Endodermal cell (in vitro differentiated cells): ENCODE results near the gene MBD3L2. TPM values are rescaled to one million over a fixed set of nuclear protein-coding genes. Genes with fewer than 3 reads are reported as not detected.
"Not testable (repeated sequence)": the region's sequence is repeated elsewhere in the genome, so short reads cannot be mapped to it uniquely, and the experiment has no call there.

Experiments used
- DNase-seq: peaks from one replicate; pipeline ENCODE4 v3.0.0-alpha.2; 2017
- H3K27ac ChIP-seq: 2 replicates; pipeline ENCODE4 v1.5.1; 2013; ENCODE audit warnings: mild to moderate bottlenecking, low read depth, low read length, moderate library complexity
- H3K27me3 ChIP-seq: 2 replicates; pipeline ENCODE4 v1.6.1; 2013; ENCODE audit warnings: mild to moderate bottlenecking, low read length, moderate library complexity; ENCODE audit not compliant: insufficient read depth, control insufficient read depth, poor library complexity, severe bottlenecking
- H3K36me3 ChIP-seq: 2 replicates; pipeline ENCODE4 v1.7.0; 2013; ENCODE audit warnings: mild to moderate bottlenecking, low read length, moderate library complexity; ENCODE audit not compliant: control insufficient read depth, insufficient read depth
- H3K4me1 ChIP-seq: one replicate; pipeline ENCODE4 v1.7.0; 2013; ENCODE audit warnings: low read length; ENCODE audit not compliant: control insufficient read depth, insufficient read depth
- H3K4me3 ChIP-seq: 2 replicates; pipeline ENCODE4 v1.5.1; 2013; ENCODE audit warnings: mild to moderate bottlenecking, low read length, moderate library complexity
- H3K9ac ChIP-seq: 2 replicates; pipeline ENCODE4 v1.6.1; 2013; ENCODE audit warnings: mild to moderate bottlenecking, low read length, moderate library complexity; ENCODE audit not compliant: poor library complexity, severe bottlenecking; ENCODE audit errors: extremely low read depth
- H3K9me3 ChIP-seq: 2 replicates; pipeline ENCODE4 v1.6.1; 2013; ENCODE audit warnings: mild to moderate bottlenecking, low read length, moderate library complexity; ENCODE audit not compliant: control insufficient read depth
- H3K27ac Mint-ChIP-seq: 2 replicates; pipeline ENCODE4 v1.8.0; 2020; ENCODE audit warnings: mixed read lengths
- H3K27me3 Mint-ChIP-seq: 2 replicates; pipeline ENCODE4 v1.8.0; 2021; ENCODE audit warnings: mild to moderate bottlenecking, mixed read lengths; ENCODE audit not compliant: insufficient read depth
- H3K36me3 Mint-ChIP-seq: 2 replicates; pipeline ENCODE4 v1.8.0; 2020; ENCODE audit warnings: low read depth, mixed read lengths
- H3K4me1 Mint-ChIP-seq: 2 replicates; pipeline ENCODE4 v1.8.0; 2020; ENCODE audit warnings: mixed read lengths
- H3K4me3 Mint-ChIP-seq: 2 replicates; pipeline ENCODE4 v1.8.0; 2020; ENCODE audit warnings: mild to moderate bottlenecking, moderate library complexity, mixed read lengths
- H3K9me3 Mint-ChIP-seq: 2 replicates; pipeline ENCODE4 v1.8.0; 2020; ENCODE audit warnings: mild to moderate bottlenecking, mixed read lengths
- WGBS, 2 experiments: methylation state at CpG; one replicate each; pipeline versions ENCODE4 v1.1.5 to v1.1.7; 2013; ENCODE audit warnings: missing lambda C conversion rate in 2 of 2, mixed read lengths in 1 of 2; ENCODE audit not compliant: insufficient coverage in 1 of 2, insufficient read length in 1 of 2; 5-methylcytosine and 5-hydroxymethylcytosine counted together
- long read RNA-seq, 4 experiments: library from polyadenylated mRNA in 2 of 4; library from RNA in 1 of 4; library from capped mRNA in 1 of 4; stranded (forward) in 3 of 4; unstranded in 1 of 4; transcript quantifications; one replicate each; pipeline ENCODE4 v2.0.0, GENCODE V29; 2020 to 2021; ENCODE audit warnings: inconsistent platforms in 1 of 4
- polyA plus RNA-seq, 2 experiments: library from polyadenylated mRNA; stranded (reverse); fragments of 50-300 nt; gene quantifications; one replicate each; pipeline ENCODE4 v1.2.3, GENCODE V29; 2013
- total RNA-seq, 2 donors: library from RNA; stranded (reverse); fragmentation: NEBNext Ultra II Directional in 1 of 2; extraction: Animal tissue kit (Norgen Biotek cat#: 25700) in 1 of 2; gene quantifications; 2 replicates in 1 of 2; 3 replicates in 1 of 2; pipeline ENCODE4 v1.2.1, GENCODE V29; 2021
- TF ChIP-seq, protein P1 (sequence below): fragments of 200-600 bp; sonication (generic); conservative IDR thresholded peaks from 2 replicates; pipeline ENCODE4 v1.5.0; 2021; ENCODE audit warnings: antibody characterized with exemption, mild to moderate bottlenecking

Gene MBD3L2
- not detected for total RNA-seq
- polyA plus RNA-seq (2013, experiment 1 of 2): not detected
- polyA plus RNA-seq (2013, experiment 2 of 2): not detected
- long read RNA-seq, experiment 1: 0 reads
- long read RNA-seq, experiment 2: 0 reads
- long read RNA-seq, experiment 3: 0 reads
- long read RNA-seq, experiment 4: 0 reads

DNA sequence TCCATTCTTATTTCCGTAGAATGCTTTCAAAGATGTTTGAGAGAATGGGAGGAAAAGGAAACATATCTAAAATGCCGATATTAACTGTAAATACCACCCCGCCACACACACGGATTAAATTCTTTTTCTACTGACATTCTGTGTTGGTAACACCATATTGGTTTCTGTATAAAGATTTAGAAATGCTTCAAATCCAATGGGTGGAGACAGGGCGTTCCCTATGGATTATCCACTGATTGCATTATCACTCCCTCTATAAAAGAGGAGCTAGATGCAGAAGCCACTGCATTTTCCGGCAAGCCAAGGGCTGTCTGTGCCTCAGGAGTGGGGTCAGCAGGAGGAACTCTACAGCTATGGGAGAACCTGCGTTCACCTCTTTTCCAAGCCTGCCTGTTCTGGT is at the start of gene MBD3L2:
TSS of gene MBD3L2 (plus strand) at position 301 of the 400 bp plus-strand sequence. CDS start at position 354, 53 bp downstream.
- H3K27ac Mint-ChIP-seq, H3K36me3 ChIP-seq, H3K36me3 Mint-ChIP-seq, H3K4me3 Mint-ChIP-seq, H3K4me1 Mint-ChIP-seq, H3K27me3 ChIP-seq, H3K9me3 ChIP-seq, H3K4me3 ChIP-seq, H3K9ac ChIP-seq, H3K27ac ChIP-seq, H3K9me3 Mint-ChIP-seq, H3K4me1 ChIP-seq, DNase-seq, H3K27me3 Mint-ChIP-seq: not testable (repeated sequence)
- WGBS, 2 experiments: no CpG with 5 or more reads among the region's 7 CpGs

DNA sequence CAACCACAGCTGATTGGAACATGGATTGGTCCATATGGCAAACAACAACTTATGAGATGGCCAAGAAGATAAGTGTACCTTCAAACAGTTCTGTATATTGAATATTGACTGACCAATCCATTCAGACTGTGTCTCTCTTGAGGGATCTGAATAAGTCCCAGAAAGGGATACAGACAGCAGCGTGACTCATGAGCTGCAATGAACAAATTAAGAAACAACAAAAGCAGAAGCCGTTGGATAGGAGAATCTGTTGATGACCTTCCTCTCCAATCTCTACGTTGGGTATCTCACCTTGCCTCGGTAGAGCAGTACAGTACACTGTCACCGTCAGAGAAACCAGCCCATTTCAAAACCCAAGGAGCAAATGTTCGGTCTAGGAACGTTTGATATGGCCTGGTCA is 49.2 kb upstream of the MBD3L2 start:
- Histone ChIP-seq H3K4me3 (peak overlapping the region; percentile 29), H3K27me3 (no peaks in the 10 kb centered on the region), H3K36me3 (no peaks in the 10 kb centered on the region), H3K4me1 (no peaks in the 10 kb centered on the region), H3K9me3 (peaks cover 69% of the 10 kb centered on the region), H3K27ac (no peak overlapping the region), H3K9ac (no peak overlapping the region)
- no peak overlapping the region for H3K27ac Mint-ChIP-seq
- H3K4me1 Mint-ChIP-seq: no peaks in the 10 kb centered on the region
- WGBS, 2 experiments: 58 to 61% methylated on average over 5 to 7 of the region's 7 CpGs
- no peak overlapping the region for H3K4me3 Mint-ChIP-seq
- TF ChIP-seq, protein P1, sequence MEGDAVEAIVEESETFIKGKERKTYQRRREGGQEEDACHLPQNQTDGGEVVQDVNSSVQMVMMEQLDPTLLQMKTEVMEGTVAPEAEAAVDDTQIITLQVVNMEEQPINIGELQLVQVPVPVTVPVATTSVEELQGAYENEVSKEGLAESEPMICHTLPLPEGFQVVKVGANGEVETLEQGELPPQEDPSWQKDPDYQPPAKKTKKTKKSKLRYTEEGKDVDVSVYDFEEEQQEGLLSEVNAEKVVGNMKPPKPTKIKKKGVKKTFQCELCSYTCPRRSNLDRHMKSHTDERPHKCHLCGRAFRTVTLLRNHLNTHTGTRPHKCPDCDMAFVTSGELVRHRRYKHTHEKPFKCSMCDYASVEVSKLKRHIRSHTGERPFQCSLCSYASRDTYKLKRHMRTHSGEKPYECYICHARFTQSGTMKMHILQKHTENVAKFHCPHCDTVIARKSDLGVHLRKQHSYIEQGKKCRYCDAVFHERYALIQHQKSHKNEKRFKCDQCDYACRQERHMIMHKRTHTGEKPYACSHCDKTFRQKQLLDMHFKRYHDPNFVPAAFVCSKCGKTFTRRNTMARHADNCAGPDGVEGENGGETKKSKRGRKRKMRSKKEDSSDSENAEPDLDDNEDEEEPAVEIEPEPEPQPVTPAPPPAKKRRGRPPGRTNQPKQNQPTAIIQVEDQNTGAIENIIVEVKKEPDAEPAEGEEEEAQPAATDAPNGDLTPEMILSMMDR: no peak
- peaks cover 90% of the 10 kb centered on the region for H3K9me3 Mint-ChIP-seq
- DNase-seq: no peak
- H3K27me3 Mint-ChIP-seq: no peaks in the 10 kb centered on the region
- peaks cover 5% of the 10 kb centered on the region for H3K36me3 Mint-ChIP-seq

DNA sequence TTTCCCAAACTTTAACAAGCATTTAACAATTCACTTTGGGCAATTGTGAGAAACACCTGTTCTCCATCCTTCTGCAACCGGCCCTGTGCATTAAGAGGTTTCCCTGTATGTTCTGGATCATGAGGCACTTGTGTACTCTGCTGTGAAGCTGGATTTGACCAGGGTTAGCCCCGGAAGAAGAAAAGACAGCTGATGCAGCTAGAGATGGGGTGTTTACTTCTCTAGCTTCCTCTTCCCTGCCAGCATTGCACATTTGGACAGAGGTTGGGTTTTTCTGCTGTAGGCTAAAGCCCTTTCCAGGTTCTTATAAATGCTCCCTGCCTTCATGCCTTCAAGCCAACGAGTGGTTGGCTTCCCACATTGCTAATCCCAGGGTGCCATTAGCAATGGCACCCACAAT is 48.8 kb upstream of the MBD3L2 start:
- peaks cover 1% of the 10 kb centered on the region for H3K36me3 Mint-ChIP-seq
- H3K27me3 Mint-ChIP-seq: no peaks in the 10 kb centered on the region
- no peak overlapping the region for H3K4me3 Mint-ChIP-seq
- no peak for DNase-seq
- Histone ChIP-seq H3K27me3 (no peaks in the 10 kb centered on the region), H3K9ac (no peak overlapping the region), H3K36me3 (no peaks in the 10 kb centered on the region), H3K9me3 (peaks cover 65% of the 10 kb centered on the region), H3K4me3 (peak overlapping the region; percentile 29), H3K27ac (no peak overlapping the region), H3K4me1 (no peaks in the 10 kb centered on the region)
- H3K4me1 Mint-ChIP-seq: no peaks in the 10 kb centered on the region
- H3K27ac Mint-ChIP-seq: no peak overlapping the region
- WGBS, 2 experiments: 46 to 59% methylated on average over 2 to 3 of the region's 3 CpGs
- TF ChIP-seq, protein P1: no peak
- H3K9me3 Mint-ChIP-seq: peaks cover 90% of the 10 kb centered on the region

DNA sequence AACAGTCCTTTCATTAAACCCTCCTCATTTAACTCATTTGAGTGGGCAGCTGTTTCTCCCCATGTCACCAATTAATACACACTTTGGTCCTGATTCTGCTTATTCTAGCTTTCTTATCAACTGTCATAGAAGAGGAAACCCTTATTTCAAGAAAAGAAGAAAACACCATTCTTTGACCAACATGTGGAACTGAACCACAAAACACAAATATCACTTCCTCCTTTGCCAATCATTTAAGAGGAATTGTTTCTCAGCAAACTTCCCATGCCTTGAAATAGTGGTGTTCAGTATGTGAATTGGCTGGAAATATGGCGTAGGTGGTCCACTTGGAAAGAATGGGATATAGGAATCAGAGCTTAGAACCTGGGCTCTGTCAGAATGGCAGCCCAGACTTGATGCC is 48.3 kb upstream of the MBD3L2 start:
- TF ChIP-seq, protein P1: no peak
- Histone ChIP-seq H3K4me1 (no peaks in the 10 kb centered on the region), H3K27ac (no peak overlapping the region), H3K9me3 (peaks cover 60% of the 10 kb centered on the region), H3K36me3 (no peaks in the 10 kb centered on the region), H3K9ac (no peak overlapping the region), H3K27me3 (no peaks in the 10 kb centered on the region), H3K4me3 (peak overlapping the region; percentile 28)
- no peak for DNase-seq
- Mint-ChIP-seq H3K27ac (no peak overlapping the region), H3K36me3 (no peaks in the 10 kb centered on the region), H3K9me3 (peaks cover 90% of the 10 kb centered on the region), H3K27me3 (no peaks in the 10 kb centered on the region), H3K4me3 (no peak overlapping the region), H3K4me1 (no peaks in the 10 kb centered on the region)
- WGBS, 2 experiments: 33 to 77% methylated on average over 1 of the region's 1 CpG
